Left ventricle myocardium superior (tissue), 1 donor: ENCODE measurements around the gene GHR. TPM values are rescaled to one million over a fixed set of nuclear protein-coding genes. Genes with fewer than 3 reads are reported as not detected.

ENCODE experiments used
- ATAC-seq: fragments of 200-7000 bp; cut with Tn5 transposase; one replicate; pipeline ENCODE4 v1.9.1; 2020; ENCODE audit warnings: mild to moderate bottlenecking, moderate library complexity
- DNase-seq: peaks from one replicate; pipeline ENCODE4 v3.0.0-alpha.2; 2020
- intact Hi-C: fragments of 100-400 bp; cut with micrococcal nuclease; formaldehyde crosslinking; loops from one replicate; pipeline ENCODE4 v1.11.0; 2022
- long read RNA-seq: library from polyadenylated mRNA; unstranded; transcript quantifications from one replicate; pipeline ENCODE4 v2.0.0, GENCODE V29; 2021
- total RNA-seq: library from RNA; stranded (reverse); fragmentation: NEBNext Ultra II Directional; extraction: Animal tissue kit (Norgen Biotek cat#: 25700); gene quantifications from one replicate; pipeline ENCODE4 v1.2.1, GENCODE V29; 2021
- donor health status: DM: no; HTN: yes; CAD: no; lungs with severe emphysema.

Gene GHR
- total RNA-seq = 11.9 TPM
- long read RNA-seq, full-length matches to known transcripts = 3 of 8 reads
- long read RNA-seq, partial matches to known transcripts = 0 of 8 reads
- long read RNA-seq, other reads (novel, unspliced or antisense) = 5 of 8 reads

DNA sequence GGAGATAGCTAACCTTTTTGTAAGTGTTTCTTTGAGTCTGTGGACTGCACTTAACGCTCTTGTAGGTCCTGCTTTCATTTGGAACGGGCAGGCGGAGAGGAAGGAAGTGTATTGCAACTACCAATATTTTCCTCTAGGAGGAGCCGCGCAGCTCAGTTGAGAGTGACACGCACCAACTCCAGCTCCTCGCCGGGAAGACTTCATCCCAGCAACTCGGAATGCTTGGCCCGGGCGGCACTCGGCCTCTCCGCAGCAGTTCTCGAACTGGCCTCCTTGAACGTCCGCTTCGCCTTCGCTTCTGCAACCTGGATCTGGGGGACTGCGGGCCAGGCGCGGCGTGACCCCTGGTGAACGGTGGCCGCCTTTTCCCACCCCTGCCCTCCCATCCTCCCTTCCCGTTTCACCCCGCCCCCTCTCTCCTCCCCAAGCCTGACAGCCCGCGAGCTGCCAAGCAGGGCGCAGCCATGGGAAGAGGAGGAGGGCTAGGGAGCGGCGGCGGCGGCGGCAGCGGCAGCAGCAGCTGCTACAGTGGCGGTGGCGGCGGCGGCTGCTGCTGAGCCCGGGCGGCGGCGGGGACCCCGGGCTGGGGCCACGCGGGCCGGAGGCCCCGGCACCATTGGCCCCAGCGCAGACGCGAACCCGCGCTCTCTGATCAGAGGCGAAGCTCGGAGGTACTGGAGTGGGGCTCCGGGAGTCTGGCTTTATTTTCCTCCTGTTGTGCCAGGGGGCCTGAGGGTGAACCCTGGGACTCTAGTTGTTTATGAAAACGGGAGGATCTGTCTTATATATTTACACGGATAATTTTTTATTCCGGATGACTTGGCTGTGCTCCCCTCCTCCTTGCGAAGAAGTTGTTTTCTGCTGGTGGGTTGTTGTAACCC lies at the start of gene GHR:
Gene GHR (plus strand): TSS at position 155 of the 881 bp plus-strand sequence. CDS start 142,436 bp downstream, outside the sequence.
- intact Hi-C loops = loop anchor here (10.0 kb wide), 1 partner anchor 231 kb away; no protein-coding TSS in a partner anchor
- peak; percentile 86 for DNase-seq
- ATAC-seq = peak; percentile 95

GRCh38 chr5:42374679-42375273 lies 48.5 kb upstream of the GHR start:
- ATAC-seq (no peak), DNase-seq (no peak)
- intact Hi-C loops = no loop called here

DNA sequence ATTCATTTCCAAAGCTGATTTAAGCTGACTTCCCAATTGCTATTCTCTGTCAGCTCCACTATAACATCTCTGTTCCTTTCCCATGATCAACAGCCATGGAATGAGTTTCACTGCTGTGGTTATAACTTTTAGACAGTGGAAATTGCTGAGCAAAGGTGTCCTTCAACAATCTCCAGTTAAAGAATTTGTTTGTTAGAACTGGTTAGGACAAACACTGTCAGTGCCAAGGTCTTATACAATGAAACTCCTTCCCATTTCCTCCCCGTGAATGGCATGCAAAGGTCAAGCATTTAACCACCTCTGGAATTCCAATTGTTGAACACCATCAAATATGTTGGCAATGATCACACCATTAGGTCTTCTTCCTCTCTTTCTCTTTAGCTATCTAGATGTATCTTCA lies 45.7 kb upstream of the GHR start:
- intact Hi-C loops = no loop called here
- DNase-seq (no peak), ATAC-seq (no peak)

DNA sequence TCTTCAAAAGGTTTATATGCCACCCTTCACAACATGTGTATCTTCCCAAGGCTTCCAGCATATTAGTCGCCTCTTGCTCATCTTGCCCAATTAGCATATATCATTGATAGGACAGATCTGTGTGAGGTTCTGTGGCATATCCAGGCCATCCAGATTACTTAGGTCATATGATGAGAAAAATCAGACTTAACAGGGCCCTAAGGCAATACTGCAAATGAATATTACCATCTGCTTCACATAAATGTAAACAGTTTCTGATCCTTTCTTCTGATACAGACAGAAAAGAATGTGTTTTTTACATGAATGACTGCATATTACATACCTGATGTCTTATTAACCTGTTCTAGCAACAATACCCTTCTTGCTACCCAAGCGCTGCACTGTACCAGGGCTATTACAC lies 41.3 kb upstream of the GHR start:
- intact Hi-C loops = no loop called here
- no peak for DNase-seq

DNA sequence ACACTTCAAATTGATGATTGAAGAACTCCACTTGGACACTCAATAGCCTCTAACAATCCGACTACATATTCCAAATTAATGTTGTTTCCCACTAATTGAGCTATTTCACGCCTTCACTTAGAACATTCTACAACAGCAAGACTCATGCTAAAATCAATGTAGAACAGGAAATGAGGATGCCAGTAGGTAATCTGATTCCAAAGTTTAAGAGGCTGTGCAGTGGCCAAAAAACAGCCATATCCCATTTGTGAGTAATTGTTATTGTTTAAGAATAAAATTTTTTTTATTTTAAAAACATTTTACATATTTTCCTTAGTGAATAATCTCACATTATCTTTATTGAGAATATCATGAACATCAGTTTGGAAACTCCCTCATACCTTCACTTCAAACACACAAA lies 35.7 kb upstream of the GHR start:
- ATAC-seq (no peak), DNase-seq (no peak)
- intact Hi-C loops = no loop called here

More for the DNA sequence above, 41.3 kb upstream of the GHR start:
- ATAC-seq = no peak

GRCh38 chr5:42390115-42390514 lies 33.1 kb upstream of the GHR start:
- ATAC-seq = no peak
- intact Hi-C loops = no loop called here

DNA sequence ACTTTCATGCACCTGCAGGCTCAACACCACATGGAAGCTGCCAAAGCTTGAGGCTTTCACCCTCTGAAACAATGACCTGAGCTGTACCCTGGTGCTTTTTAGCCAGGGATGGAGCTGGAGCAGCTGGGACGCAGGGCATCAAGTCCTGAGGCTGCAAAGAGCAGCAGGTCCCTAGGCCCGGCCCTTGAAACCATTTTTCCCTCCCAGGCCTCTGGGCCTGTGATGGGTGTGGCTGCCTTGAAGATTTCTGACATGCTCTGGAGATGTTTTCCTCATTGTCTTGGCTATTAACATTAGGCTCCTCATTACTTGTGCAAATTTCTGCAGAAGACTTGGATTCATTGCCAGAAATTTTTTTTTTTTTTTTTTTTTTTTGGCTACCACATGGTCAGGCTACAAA lies 30.3 kb upstream of the GHR start:
- DNase-seq = no peak
- ATAC-seq = no peak
- intact Hi-C loops = no loop called here

More at GRCh38 chr5:42390115-42390514, 33.1 kb upstream of the GHR start:
- DNase-seq = no peak

- intact Hi-C loops = no loop called here
- DNase-seq (peak; percentile 24), ATAC-seq (no peak)
Observed at GRCh38 chr5:42396111-42396510, 27.1 kb upstream of the GHR start.

DNA sequence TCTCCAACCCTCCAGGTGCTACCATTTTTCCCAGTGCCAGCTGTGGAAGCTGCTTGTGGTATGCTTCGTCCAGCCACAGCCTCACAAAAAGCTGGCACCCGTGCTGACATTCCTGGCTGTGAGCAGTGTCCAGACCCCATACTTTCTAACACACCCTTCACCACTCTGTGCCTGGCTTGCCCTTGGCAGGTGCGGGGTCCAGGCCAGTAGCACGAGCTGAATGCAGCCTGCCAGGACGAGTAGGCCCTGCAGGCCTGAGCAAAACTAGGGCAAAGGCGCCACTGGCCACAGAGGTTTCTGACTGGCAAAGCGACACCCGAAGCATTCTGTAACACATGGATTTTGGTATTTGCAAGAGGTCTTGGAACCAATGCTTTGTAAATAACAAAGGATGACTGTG lies 26.0 kb upstream of the GHR start:
- DNase-seq = peak; percentile 69
- intact Hi-C loops = no loop called here
- peak; percentile 97 for ATAC-seq

- intact Hi-C loops = no loop called here
- DNase-seq (no peak), ATAC-seq (no peak)
Observed at GRCh38 chr5:42399702-42400101, 23.5 kb upstream of the GHR start.

DNA sequence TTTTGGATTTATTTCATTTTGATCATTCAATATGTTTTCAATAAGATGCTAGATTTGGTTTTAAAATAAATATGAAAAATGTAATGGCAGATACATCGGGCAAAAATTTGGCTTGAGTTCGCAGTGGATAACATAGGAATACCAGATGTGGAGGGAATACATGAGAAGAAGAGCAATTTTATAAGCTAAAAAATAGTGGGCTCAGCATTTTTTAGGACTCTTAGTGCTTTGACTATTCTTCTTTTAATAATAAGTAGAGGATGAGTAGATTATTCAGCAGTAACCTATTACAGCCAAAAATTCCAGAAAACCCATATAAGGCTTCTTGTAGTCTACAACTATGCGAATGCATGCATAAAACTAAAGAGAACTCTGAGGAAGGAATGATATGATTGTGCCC lies 22.8 kb upstream of the GHR start:
- no peak for DNase-seq
- intact Hi-C loops = no loop called here
- no peak for ATAC-seq

DNA sequence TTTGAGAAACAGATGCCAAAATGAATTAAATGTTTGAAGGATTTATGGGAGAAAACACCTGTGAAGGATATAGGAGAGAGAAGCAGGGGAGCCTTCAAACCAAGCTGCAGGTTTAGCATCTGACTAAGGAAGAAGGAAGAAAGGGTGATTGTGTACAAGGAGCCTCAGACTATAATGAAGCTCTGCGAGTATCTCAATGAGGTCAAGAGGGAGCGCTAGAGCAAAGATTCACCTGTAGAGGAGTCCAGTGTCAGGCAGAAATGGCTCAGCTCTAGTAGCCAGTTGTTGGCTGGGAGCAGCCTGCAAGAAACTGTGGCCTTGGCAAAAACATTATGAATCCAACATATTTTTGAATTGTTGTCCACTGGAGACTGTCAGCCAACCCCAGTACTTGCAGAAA lies 20.0 kb upstream of the GHR start:
- ATAC-seq = no peak
- intact Hi-C loops = no loop called here
- no peak for DNase-seq

- DNase-seq (no peak), ATAC-seq (no peak)
- intact Hi-C loops = no loop called here
Observed at GRCh38 chr5:42404366-42404765, 18.9 kb upstream of the GHR start.

- intact Hi-C loops = no loop called here
- ATAC-seq (no peak), DNase-seq (no peak)
Observed at GRCh38 chr5:42419294-42419693, 3.9 kb upstream of the GHR start.

DNA sequence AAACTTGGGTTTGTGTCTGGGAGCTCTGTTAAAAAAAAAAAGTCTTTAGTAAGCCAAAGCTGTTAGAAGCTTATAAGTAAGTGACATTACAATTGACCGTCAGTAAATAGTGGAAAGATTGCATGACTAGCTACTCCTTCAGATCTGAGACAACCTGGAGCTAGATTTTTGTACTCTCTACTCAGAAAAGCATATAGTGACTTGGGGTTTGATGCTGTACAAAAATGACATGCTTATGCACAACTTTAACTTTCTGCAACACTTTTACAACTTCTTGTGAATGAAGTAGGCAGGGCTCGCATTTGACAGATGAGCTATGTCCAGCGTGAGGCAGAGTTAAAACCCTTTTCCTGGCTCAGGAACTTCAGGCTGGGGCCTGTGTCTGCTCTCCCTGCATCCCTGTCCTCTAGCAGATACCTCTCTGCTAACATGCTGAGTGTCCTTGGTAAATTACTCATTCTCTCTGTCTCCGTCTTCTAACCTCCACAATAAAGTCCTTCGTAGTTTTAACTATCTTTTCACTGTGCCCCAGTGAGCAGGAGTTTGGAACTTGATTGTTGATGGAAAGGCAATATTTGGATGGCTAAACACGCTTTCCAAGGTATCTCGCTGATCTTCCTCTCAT lies 471 bp upstream of the GHR start:
- DNase-seq = no peak
- peak; percentile 5 for ATAC-seq
- intact Hi-C loops = loop anchor here (10.0 kb wide), 1 partner anchor 232 kb away; no protein-coding TSS in a partner anchor

GRCh38 chr5:42426016-42426415 lies 2.8 kb downstream of the GHR start:
- ATAC-seq (no peak), DNase-seq (no peak)
- intact Hi-C loops = loop anchor here (10.0 kb wide), 1 partner anchor 229 kb away; no protein-coding TSS in a partner anchor

- intact Hi-C loops = loop anchor here (10.0 kb wide), 1 partner anchor 225 kb away; no protein-coding TSS in a partner anchor
- no peak for ATAC-seq
- DNase-seq = no peak
Observed at GRCh38 chr5:42429694-42430093, 6.5 kb downstream of the GHR start.

DNA sequence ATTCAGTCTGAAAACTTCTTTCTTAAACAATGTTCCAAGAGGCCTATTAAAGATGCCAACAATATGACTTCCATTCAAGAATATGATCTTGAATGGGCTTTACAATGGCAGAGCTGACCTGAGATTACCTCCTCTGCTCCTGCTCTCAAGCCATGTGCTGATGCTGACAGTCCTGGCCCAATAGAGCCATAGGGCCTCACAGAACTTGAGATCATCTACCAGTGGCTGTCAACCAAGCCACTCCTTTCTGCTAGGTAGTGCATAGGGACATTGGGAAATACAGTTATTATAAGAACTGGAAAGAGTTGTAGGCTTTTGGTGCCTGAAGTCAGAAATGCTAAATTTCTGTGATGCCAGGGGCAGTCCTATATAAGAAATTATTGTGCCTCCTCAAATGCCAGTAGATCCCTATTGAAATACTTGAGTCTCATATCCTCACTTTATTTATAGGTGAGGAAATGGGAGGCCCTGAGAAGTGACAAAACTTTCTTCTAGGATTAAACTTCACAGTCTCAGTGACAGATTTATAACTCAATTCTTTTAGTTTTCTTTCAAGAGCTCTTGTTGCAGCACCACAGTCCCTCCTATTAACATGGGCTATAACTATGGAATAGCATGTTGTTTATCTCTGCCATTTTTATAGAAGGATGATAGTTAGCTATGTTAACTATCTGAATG lies 10.9 kb downstream of the GHR start:
- no peak for DNase-seq
- intact Hi-C loops = no loop called here
- ATAC-seq = no peak

GRCh38 chr5:42436051-42436450 lies 12.8 kb downstream of the GHR start:
- DNase-seq (no peak), ATAC-seq (no peak)
- intact Hi-C loops = no loop called here
